ENCODE data around the gene DLL1.
"Not testable (repeated sequence)": the region's sequence is repeated elsewhere in the genome, so short reads cannot be mapped to it uniquely, and the experiment has no call there.

Gene DLL1

DNA sequence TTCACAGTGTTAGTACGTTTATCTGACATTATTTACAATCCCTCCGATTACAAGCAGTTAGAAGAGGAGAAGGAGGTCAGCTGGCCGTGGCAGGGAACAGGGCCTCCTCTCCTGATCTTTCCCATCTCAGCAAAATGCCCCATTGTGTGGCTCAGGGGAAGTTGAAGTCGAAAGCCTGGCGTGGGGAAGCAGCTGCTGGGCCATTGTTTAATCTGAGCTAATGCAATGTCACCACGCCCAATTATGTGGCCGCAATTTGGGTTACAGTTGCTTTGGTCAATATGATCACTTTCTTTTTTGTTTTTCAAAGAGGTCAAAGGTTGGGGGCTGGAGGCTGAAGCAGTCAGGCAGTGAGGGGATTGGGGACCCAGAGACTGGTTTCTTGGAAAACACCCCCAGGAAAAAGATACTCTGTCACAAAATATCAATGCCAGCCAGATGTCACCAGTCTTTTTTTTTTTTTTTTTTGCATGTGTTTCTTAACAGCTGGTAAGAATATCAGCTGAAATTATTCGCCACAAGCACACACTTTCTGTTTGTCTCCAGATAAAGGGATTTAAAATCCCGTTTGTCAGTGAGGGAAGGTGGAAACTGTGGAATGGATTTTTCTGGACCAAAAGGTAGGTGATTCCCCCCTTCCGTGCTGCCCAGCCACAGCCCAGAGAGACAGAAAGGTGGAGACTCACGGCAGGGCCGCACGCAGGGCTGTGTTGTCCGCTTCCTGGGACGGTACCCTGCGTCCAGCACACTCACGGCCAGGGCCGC lies 24.6 kb downstream of the DLL1 start:
- TF ChIP-seq, protein P1, sequence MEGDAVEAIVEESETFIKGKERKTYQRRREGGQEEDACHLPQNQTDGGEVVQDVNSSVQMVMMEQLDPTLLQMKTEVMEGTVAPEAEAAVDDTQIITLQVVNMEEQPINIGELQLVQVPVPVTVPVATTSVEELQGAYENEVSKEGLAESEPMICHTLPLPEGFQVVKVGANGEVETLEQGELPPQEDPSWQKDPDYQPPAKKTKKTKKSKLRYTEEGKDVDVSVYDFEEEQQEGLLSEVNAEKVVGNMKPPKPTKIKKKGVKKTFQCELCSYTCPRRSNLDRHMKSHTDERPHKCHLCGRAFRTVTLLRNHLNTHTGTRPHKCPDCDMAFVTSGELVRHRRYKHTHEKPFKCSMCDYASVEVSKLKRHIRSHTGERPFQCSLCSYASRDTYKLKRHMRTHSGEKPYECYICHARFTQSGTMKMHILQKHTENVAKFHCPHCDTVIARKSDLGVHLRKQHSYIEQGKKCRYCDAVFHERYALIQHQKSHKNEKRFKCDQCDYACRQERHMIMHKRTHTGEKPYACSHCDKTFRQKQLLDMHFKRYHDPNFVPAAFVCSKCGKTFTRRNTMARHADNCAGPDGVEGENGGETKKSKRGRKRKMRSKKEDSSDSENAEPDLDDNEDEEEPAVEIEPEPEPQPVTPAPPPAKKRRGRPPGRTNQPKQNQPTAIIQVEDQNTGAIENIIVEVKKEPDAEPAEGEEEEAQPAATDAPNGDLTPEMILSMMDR (conservative IDR thresholded peaks at IDR 0.05; ENCODE audit: control insufficient read depth, insufficient read depth, low read depth, low read length): no peak
- no peak overlapping the region for H3K4me3 ChIP-seq (ENCODE audit: control insufficient read depth, low read depth, low read length)
- DNase-seq (ENCODE audit: low read depth): no peak

DNA sequence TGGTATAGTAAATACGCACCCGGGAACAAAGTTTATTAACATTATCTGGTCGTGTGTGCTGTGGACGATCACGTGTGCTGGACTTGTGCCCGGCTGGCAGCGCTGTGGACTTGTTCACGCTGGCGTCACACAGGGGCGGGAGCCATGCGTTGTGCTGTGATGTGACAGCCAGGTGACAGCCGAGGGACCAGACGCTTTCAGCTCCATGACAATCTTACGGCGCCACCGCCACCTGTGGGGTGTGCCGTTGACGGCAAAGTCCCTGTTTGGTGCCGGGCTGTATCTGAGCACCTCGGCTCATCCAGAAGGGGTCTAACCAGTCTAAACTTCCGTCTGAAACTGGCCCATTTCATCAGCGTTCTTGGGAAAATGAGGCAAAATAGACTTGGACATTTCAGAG lies 25.2 kb downstream of the DLL1 start:
- H3K4me3 ChIP-seq (ENCODE audit: control insufficient read depth, low read depth, low read length): no peak overlapping the region
- DNase-seq (ENCODE audit: low read depth): no peak

DNA sequence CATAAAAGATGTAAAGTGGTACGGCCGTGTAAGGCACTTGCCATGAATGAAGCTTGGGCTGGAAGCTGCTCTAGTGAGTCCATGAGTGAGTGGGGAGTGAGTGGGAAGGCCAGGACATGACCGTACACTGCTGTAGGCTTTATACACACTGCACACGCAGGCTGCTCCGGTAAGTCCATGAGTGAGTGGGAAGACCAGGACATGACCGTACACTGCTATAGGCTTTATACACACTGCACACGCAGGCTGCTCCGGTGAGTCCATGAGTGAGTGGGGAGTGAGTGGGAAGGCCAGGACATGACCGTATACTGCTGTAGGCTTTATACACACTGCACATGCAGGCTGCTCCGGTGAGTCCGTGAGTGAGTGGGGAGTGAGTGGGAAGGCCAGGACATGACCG lies 26.2 kb downstream of the DLL1 start:
- not testable (repeated sequence) for H3K4me3 ChIP-seq (ENCODE audit: control insufficient read depth, low read depth, low read length); DNase-seq (ENCODE audit: low read depth)

More for the DNA sequence above, 25.2 kb downstream of the DLL1 start:
- TF ChIP-seq, protein P1 (conservative IDR thresholded peaks at IDR 0.05; ENCODE audit: control insufficient read depth, insufficient read depth, low read depth, low read length): no peak

DNA sequence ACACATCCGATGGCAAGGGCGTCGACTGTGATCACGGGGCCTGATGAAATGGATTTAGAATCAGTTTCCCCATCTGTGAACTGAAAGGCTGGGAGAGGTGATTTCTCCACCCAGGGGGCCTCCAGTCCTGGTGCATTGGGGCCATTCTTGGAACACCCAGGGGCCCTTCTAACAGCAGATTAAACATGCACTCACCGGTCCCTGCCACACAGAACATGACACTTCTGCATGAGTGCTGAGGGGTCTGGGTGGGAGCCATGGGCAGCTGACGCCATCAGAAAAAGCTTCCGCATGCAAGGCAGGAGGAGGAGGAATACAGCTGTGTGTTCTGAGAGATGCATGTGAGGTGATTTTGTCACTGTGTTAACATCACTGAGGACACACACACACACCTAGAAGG lies 26.8 kb downstream of the DLL1 start:
- TF ChIP-seq, protein P1 (conservative IDR thresholded peaks at IDR 0.05; ENCODE audit: control insufficient read depth, insufficient read depth, low read depth, low read length): no peak
- H3K4me3 ChIP-seq (ENCODE audit: control insufficient read depth, low read depth, low read length): no peak overlapping the region
- DNase-seq (ENCODE audit: low read depth): no peak

DNA sequence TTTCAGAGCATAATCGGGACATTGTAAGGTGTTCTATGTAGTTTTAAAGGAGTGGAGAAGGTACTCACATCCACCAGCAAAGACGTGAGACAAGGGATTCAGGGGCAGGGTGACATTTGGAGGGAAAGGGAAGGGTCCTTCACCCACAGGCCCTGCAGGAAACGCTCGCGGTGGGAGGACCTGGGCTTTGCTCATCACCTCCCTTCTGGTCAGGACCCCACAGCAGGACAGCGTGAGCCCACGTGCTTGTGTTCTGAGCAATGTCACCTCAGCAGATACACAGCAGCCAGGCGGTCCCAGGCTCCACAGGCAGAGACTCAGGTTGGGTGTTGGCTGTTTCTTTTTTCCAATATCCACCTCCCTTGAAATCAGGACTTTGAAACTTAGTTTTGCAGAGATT lies 27.5 kb downstream of the DLL1 start:
- H3K4me3 ChIP-seq (ENCODE audit: control insufficient read depth, low read depth, low read length): no peak overlapping the region
- TF ChIP-seq, protein P1 (conservative IDR thresholded peaks at IDR 0.05; ENCODE audit: control insufficient read depth, insufficient read depth, low read depth, low read length): no peak
- no peak for DNase-seq (ENCODE audit: low read depth)

DNA sequence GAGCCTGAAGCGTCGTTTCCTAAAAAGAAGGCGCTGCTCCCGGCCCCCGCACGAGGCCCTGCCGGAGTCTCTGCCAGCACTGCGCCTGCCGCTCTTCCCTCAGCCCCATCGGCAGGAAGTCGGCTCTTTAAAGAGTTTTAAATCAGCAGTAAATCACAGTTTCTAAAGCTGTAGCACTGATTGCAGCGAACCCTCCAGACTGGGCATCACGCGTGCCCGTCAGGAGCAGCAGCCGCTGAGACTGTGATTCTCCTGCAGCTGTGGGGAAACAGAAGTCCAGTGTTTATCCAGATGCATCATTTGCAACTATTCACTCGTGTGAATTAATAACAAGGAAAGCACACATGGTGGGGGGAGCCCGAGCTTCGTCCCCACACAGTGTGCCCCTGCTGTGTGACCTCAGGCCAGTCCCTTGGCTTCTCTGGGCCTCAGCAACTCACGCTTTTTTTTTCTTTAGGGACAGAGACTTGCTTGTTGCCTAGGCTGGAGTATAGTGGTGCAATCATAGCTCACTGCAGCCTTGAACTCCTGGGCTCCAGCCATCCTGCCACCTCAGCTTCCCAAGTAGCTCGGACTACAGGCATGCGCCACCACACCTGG lies 28.3 kb downstream of the DLL1 start:
- H3K4me3 ChIP-seq (ENCODE audit: control insufficient read depth, low read depth, low read length): no peak overlapping the region
- no peak for DNase-seq (ENCODE audit: low read depth)
- TF ChIP-seq, protein P1 (conservative IDR thresholded peaks at IDR 0.05; ENCODE audit: control insufficient read depth, insufficient read depth, low read depth, low read length): no peak

DNA sequence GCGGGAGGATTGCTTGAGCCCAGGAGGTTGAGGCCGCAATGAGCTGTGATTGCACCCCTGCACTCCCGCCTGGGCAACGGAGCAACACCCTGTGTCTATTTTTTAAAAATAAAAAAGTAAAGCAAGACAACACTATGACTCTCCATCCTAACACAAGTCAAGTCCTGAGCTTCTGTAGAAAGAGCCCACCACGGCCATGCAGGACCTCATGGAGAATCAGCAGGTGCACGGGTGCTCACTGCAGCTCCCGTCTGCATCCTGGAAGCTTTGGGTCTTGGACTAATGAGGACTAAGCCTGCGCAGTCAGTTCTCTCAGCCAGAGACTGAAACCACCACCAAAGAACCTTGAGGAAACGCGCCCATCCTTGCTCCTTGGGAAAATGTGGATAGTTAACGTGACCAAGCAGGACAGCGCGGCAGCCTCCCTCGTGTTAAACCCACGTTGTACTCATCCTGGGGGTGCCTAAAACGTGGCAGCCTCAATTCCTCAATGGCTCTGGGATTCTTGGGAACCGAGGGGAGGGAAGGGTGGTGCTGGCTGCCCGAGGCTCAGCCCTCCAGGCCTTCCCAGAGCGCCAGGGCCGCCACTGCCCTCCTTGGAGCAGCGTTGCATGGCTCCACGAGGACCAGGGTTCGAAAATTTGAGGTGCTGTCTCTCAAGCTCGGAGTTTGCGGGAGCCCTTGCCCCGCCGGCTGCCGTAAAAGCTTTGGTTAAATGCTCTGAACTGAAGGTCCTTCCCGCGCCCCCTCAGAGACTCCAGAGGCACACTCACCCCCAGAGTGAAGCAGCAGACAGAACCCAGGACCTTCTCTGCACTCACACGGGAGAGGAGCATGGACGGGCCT lies 29.0 kb downstream of the DLL1 start:
- DNase-seq (ENCODE audit: low read depth): no peak

More for the DNA sequence above, 29.0 kb downstream of the DLL1 start:
- no peak overlapping the region for H3K4me3 ChIP-seq (ENCODE audit: control insufficient read depth, low read depth, low read length)
- TF ChIP-seq, protein P1 (conservative IDR thresholded peaks at IDR 0.05; ENCODE audit: control insufficient read depth, insufficient read depth, low read depth, low read length): no peak
